Fibroblast of peridontal ligament (primary cell): ENCODE data around the gene ANKRD18B.
A peak's percentile ranks its signal among the peaks of the same experiment; 100 is the strongest.
"Not testable (repeated sequence)": the region's sequence is repeated elsewhere in the genome, so short reads cannot be mapped to it uniquely, and the experiment has no call there.

ENCODE experiments used
- DNase-seq: peaks from one replicate; pipeline ENCODE4 v3.0.0-alpha.2; 2010; ENCODE audit errors: extremely low read depth

Gene ANKRD18B

DNA sequence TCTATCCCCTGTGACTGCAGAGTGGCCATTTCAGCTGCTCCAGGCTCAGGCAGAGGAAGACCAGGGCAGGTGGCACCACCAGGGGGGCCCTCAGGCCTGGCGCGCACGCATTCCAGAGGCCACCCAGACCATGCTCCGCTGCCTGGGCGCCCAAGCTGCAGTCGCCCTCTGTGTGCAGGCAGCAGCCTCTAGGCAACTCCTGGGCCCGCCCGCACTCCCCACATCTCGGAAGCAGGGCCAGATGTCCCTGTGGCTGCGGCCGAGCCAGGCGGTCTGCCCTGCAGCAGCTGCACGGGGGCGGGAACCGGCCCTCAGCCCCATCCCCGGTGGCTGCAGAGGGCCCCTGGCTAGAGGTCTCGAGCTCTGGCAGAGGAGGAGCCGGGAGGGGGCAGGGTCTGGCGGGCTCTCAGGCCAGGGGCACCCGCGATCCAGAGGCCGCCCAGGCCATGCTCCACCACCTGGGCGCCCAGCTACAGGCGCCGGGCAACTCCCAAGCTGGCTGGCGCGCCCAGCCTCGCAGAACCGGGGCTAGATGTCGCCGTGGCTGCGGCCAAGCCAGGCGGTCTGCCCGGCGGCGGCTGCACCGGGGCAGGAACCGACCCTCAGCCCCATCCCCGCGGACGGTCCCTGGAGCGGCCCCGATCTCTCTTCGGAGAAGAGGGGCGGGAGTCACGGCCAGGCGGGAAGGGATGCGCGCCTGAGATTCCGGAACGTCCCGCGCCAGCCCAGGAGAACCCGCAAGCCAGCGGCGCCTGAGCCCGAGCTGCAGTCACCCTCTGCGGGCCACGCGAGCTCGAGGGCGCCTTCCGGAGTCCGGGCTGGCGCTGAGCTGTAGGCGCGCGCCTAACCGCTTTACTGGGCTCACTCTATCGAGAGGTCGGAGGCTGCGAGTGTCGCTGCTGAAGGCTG, at the start of gene ANKRD18B:
Gene ANKRD18B (plus strand): TSS at position 855 of the 909 bp plus-strand sequence. CDS start 239 bp downstream, outside the sequence.
- DNase-seq = peak; percentile 55

DNA sequence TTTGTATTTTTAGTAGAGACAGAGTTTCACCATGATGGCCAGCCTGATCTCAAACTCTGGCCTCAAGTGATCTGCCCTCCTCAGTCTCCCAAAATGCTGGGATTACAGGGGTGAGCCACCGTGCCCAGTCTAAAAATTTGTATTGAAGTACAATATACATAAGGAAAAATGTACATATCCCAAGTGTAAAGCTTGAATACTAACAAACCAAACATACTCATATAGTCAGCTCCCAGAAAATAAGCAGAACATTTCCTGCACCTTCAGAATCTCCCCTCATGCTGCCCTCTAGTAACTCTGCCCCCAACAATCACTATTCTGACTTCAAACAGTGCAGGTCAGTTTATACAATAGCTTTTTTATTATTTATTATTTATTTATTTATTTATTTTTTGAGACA, 48.7 kb upstream of the ANKRD18B start:
- DNase-seq = no peak

- no peak for DNase-seq
Measured at GRCh38 chr9:33476503-33476902, 47.5 kb upstream of the ANKRD18B start.

- DNase-seq = no peak
Measured at GRCh38 chr9:33480106-33480505, 43.9 kb upstream of the ANKRD18B start.

DNA sequence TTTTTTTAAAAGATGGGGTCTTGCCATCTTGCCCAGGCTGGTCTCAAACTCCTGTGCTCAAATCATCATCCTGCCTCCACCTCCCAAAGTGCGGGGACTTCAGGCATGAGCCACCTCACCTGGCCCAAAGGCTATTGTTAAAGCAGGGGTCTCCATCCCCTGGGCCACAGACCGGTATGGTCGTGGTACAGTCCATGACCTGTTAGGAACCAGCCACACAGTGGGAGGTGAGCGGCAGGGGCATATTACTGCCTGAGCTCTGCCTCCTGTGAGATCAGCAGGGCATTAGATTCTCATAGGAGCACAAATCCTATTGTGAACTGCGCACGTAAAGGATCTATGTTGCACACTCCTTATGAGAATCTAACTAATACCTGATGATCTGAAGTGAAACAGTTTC, 43.1 kb upstream of the ANKRD18B start:
- DNase-seq = no peak

- not testable (repeated sequence) for DNase-seq
Measured at GRCh38 chr9:33485312-33485711, 38.7 kb upstream of the ANKRD18B start.

DNA sequence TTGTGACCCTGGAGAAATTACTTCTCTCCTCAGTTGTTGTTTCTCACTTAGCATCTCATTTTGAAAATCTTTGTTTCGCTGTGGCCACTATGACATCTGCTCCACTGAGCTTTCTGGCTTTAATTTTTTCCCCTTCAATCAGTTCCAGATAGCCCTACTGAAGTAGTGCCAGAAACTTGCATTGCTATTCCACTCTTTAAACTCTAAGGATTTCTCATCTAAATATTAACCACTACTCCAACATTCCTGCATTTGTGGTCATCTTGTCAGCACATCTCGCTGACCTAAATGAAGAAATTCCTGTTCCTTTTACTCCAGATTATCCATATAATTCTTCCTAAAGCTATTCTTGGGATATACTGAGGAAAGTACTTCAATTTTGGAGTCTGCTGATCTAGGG, 35.0 kb upstream of the ANKRD18B start:
- DNase-seq = peak; percentile 96

GRCh38 chr9:33493819-33494218, 30.2 kb upstream of the ANKRD18B start:
- not testable (repeated sequence) for DNase-seq

DNA sequence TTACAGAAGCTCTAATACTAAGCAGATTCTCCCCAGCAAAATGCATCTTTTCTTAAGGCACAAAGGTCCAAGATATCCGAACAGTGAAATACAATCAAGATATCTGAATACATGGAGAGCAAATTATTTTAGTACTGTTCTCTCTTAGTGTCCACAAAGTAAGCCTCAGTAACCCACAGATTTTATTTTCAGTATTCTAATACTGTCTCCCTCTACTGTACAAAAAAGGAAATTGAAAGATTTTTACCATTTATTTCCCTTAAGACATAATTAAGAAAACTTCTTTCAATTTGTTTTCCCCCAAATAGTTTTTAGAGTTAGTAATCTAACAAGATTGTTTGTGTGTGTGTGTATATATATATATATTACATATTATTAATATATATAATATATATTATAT, 25.7 kb upstream of the ANKRD18B start:
- DNase-seq = peak; percentile 67

DNA sequence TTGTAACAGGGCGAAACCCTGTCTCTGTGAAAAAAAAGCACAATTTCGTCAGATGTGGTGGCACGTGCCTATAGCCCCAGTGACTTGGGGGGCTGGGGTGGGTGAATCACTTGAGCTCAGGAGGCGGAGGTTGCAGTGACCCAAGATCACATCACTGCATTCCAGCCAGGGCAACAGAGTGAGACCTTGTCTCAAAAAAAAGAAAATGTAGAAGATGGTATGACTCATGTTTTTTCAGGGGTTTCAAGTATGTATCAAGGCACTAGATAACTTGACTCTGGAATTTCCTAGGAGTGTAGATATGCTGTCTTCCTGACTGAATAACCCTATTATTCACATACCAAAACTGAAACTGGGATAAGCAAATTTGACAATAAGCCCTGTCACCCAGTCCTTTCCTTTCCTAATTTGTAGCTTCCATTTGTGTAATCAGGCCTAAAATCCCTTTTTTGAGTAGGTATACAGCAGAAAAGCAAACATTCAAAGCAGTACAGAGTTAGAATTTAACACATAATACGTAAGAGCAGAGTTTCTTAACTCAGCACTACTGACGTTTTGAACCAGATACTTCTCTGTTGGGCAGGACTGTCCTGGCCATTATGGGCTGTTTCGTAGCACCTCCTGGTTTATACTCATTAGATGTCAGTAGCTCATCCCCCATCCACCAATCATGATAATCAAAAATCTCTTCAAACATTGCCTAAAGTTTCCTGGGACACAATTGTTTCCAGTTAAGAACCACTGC, 17.3 kb upstream of the ANKRD18B start:
- peak; percentile 93 for DNase-seq

DNA sequence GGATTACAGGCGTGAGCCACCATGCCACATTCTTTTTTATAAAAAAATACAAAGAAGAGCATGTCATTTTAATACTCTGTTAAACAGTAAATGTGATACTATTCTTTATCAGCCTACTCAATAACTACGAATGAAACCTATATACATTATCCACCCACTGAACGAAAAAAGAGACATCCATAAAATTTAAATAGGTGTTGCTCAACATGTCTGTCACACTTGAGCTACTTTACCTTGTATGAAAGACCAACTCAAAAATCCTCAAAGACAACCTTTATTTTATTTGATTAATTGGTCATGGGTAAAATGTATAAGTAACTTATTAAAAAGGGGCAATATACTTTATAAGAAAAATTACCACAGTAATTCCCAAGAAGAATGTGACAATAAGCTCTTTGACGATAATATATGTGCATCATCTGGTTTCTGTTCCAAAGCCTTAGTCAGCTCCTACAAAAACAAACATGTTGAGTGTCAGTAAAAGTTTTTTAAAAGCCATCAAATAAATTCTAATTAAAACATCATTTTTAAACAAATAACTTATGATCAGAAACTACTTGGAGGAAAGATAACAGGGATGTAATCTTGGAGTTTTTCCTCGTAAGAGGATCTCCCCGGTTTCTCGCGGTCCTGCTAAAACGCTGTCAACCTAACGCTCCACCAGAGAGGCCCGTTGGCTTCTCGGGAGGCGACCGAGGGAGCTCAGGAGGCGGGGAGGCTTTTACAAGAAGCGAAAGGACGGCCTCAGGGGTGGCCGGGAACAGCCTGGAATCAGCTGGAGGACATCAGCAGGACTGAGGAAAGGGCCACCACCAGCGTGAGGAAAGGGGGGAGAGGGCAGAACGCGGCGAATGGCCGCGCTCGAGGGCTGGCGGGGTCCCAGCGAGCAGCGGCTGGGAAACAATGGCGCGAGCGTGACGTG, 13.5 kb upstream of the ANKRD18B start:
- DNase-seq = peak; percentile 69

GRCh38 chr9:33511184-33511517, 12.9 kb upstream of the ANKRD18B start:
- not testable (repeated sequence) for DNase-seq

DNA sequence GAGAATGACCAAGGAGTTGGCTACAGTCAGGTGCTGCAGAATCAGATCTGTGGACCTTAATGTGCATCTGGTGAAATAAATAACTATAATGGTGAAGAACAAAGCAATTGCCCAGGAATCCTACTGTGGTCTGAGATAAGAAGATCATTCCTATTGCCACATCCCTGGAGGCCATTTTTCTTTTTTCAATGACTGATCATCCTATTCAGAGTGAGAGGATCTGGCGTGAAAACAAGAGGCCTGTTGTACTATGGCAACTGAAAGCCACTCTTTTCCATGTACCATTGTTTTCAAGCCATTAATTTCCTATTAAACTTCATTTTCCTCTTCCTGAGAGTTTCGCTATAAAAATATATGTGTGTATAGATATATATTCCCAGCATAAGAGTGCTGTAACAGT, 11.5 kb upstream of the ANKRD18B start:
- DNase-seq = not testable (repeated sequence)

- not testable (repeated sequence) for DNase-seq
Measured at GRCh38 chr9:33515342-33515995, 8.6 kb upstream of the ANKRD18B start.

DNA sequence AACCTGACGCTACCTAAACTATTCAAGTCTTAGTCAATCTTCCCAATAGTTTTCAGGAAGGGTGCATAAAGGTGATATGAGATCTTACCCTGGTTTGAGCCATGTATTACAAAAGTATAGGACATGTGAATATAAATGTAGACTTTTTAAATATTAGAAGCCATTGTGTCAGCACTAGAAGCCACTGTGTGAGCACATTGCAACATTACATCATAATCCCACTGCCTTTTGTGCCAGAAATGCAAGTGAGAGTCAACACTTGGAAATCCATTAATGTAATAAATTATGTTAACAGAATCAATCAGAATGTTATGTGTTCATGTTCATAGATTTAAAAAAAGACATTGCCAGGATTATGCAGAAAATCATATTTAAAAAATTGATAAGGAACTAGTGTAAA, 7.7 kb upstream of the ANKRD18B start:
- DNase-seq = not testable (repeated sequence)

GRCh38 chr9:33517373-33517772, 6.7 kb upstream of the ANKRD18B start:
- peak; percentile 65 for DNase-seq

GRCh38 chr9:33517934-33518577, 6.0 kb upstream of the ANKRD18B start:
- DNase-seq = peak; percentile 86

GRCh38 chr9:33521861-33522260, 2.2 kb upstream of the ANKRD18B start:
- DNase-seq = not testable (repeated sequence)

- DNase-seq = no peak
Measured at GRCh38 chr9:33524306-33524947, 376 bp downstream of the ANKRD18B start.

DNA sequence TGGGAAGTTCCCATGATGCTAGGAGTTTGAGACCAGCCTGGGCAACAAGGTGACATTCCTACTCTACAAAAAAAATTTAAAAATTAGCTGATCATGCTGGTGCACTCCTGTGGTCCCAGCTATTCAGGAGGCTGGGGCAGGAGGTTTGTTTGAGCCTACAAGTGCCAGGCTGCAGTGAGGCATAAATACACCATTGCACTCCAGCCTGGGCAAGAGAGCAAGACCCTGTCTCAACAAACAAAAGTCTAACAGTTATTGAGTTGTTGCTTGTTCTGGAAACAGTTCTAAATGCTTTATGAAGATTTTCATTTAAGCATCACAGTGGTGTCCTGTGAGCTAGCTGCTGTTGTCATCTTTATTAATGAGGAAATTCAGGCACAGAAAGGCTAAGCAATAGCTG, 4.0 kb downstream of the ANKRD18B start:
- DNase-seq = not testable (repeated sequence)
